ENCODE measurements around the gene EIF3D. TPM values are rescaled to one million over a fixed set of nuclear protein-coding genes. Genes with fewer than 3 reads are reported as not detected.
A peak's percentile ranks its signal among the peaks of the same experiment; 100 is the strongest.

EIF3D gene
- total and polyA plus RNA-seq, 9 of the 15 experiments (the other 6 are each of a cell fraction or from before 2014, with no cell fraction given): 191 to 422 (median 279) TPM

DNA sequence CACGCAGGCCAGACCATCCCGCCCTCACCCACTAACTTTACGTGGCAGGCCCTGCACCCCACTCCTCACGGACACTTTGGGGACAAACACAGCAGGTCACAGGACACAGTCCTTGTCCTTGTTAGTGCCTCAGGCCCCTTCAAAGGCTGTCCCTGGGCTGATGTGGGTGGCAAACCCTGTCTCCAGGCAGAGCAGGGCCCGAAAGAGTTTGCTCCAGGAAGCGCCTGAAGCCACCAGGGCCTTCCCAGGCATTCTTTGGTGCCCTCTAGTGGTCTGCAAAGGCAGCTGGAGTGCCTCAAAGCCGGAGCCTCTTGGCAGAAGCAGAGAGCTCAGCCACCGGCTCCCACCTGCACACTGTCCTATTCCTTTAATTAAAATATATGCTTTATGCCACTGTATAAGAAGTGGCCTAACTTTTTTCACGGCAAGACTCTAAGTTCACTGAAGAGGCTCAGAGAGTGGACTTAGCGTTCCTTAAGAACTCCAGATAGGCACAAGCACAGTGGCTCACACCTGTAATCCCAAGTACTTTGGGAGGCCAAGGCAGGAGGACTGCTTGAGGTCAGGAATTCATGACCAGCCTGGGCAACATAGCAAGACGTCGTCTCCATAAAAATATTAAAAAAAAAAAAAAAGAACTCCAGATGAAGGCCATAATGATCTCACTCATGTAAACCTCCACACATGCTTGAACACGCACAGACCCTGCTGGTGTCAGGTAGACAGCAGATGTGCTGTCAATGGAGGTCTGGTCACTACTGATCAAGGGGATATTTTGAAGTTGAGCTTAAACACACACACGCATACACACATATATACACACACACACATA lies 58.6 kb downstream of the EIF3D start (continued):
- TF ChIP-seq NFRKB (IDR thresholded peaks at IDR 0.05; ENCODE audit: low read depth) (no peak), KHSRP (IDR thresholded peaks at IDR 0.05) (no peak), ZNF766 (CRISPR knock-in tag; conservative IDR thresholded peaks at IDR 0.05) (no peak), CEBPZ (IDR thresholded peaks at IDR 0.05; ENCODE audit: borderline replicate concordance, low read depth, low read length) (no peak), GTF2A2 (tag; IDR thresholded peaks at IDR 0.05) (no peak), KLF16 (IDR thresholded peaks at IDR 0.05) (0 out of 2 replicates have a peak, but pooled peaks have one; percentile 17), MAFK (IDR thresholded peaks at IDR 0.05; ENCODE audit: low read length) (no peak), HNRNPLL (IDR thresholded peaks at IDR 0.05; ENCODE audit: low read depth, low read length, poor library complexity, severe bottlenecking) (no peak), RREB1 (CRISPR knock-in tag; IDR thresholded peaks at IDR 0.05) (no peak), ZBED1 (IDR thresholded peaks at IDR 0.05) (no peak), MAZ (CRISPR knock-in tag; conservative IDR thresholded peaks at IDR 0.05 in 1 of 2, IDR thresholded peaks at IDR 0.05 in 1 of 2) (0 out of 4 replicates have a peak, but pooled peaks have one; percentile 20 to 31), CAMTA2 (CRISPR knock-in tag; conservative IDR thresholded peaks at IDR 0.05) (no peak), XRCC5 (IDR thresholded peaks at IDR 0.05; ENCODE audit: low read depth, low read length) (0 out of 2 replicates have a peak, but pooled peaks have one; percentile 55), NCOA2 (IDR thresholded peaks at IDR 0.05; ENCODE audit: partially characterized antibody in 2 of 2) (no peak), ZNF668 (CRISPR knock-in tag; IDR thresholded peaks at IDR 0.05) (no peak)
- TF ChIP-seq, protein P1, sequence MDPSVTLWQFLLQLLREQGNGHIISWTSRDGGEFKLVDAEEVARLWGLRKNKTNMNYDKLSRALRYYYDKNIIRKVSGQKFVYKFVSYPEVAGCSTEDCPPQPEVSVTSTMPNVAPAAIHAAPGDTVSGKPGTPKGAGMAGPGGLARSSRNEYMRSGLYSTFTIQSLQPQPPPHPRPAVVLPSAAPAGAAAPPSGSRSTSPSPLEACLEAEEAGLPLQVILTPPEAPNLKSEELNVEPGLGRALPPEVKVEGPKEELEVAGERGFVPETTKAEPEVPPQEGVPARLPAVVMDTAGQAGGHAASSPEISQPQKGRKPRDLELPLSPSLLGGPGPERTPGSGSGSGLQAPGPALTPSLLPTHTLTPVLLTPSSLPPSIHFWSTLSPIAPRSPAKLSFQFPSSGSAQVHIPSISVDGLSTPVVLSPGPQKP (CRISPR knock-in tag; IDR thresholded peaks at IDR 0.05): no peak
- TF ChIP-seq, protein P2, sequence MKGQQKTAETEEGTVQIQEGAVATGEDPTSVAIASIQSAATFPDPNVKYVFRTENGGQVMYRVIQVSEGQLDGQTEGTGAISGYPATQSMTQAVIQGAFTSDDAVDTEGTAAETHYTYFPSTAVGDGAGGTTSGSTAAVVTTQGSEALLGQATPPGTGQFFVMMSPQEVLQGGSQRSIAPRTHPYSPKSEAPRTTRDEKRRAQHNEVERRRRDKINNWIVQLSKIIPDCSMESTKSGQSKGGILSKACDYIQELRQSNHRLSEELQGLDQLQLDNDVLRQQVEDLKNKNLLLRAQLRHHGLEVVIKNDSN (CRISPR knock-in tag; IDR thresholded peaks at IDR 0.05): no peak

Measured in K562 (cell line).